ENCODE data around the gene FKBP15.
"Not testable (repeated sequence)": the region's sequence is repeated elsewhere in the genome, so short reads cannot be mapped to it uniquely, and the experiment has no call there.

The FKBP15 gene, protein sequence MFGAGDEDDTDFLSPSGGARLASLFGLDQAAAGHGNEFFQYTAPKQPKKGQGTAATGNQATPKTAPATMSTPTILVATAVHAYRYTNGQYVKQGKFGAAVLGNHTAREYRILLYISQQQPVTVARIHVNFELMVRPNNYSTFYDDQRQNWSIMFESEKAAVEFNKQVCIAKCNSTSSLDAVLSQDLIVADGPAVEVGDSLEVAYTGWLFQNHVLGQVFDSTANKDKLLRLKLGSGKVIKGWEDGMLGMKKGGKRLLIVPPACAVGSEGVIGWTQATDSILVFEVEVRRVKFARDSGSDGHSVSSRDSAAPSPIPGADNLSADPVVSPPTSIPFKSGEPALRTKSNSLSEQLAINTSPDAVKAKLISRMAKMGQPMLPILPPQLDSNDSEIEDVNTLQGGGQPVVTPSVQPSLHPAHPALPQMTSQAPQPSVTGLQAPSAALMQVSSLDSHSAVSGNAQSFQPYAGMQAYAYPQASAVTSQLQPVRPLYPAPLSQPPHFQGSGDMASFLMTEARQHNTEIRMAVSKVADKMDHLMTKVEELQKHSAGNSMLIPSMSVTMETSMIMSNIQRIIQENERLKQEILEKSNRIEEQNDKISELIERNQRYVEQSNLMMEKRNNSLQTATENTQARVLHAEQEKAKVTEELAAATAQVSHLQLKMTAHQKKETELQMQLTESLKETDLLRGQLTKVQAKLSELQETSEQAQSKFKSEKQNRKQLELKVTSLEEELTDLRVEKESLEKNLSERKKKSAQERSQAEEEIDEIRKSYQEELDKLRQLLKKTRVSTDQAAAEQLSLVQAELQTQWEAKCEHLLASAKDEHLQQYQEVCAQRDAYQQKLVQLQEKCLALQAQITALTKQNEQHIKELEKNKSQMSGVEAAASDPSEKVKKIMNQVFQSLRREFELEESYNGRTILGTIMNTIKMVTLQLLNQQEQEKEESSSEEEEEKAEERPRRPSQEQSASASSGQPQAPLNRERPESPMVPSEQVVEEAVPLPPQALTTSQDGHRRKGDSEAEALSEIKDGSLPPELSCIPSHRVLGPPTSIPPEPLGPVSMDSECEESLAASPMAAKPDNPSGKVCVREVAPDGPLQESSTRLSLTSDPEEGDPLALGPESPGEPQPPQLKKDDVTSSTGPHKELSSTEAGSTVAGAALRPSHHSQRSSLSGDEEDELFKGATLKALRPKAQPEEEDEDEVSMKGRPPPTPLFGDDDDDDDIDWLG

DNA sequence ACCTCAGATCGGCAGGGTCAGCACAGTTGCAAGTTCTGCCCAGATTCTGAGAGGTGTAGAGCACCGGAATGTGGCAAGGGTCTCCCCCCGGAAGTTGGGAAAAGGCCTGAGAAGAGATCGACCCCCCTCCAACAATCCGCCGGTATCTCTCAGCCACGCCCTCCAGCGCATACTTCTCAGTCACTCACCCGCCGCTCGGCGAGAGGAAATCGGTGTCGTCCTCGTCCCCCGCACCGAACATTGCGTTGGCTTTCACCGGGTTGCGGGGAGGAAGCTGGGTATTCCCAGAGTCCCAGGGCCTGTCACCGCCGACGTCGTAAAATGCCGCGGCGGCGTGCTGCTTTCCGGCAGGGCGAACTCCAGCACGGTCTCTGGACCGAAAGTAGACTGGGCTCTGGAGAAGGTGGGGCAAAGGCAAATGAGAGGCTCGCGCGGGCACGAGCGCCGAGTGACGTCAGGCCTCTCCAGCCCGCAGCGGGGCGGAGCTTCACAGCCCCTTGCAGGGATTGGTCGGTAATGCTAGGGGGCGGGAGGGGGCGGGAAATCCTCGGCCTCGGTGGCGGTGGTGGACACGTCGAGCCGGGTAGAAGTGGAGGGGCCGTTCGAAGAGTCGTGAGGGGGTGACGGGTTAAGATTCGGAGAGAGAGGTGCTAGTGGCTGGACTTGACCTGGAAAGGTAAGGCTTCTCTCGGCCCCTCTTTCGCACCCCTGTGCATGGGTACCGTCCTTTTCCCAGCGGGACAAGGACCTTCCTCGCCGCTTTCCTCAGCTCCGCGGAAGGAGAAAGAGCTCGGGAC, at the start of gene FKBP15, which contains the start of gene SLC31A1:
Gene FKBP15, minus strand, starts transcription at position 275 of the 797 bp plus-strand sequence. Its CDS starts 34 bp downstream, at position 241.
Gene SLC31A1, plus strand, starts transcription at position 542 of the 797 bp plus-strand sequence. CDS start 34,605 bp downstream, outside the sequence.
- DNase-seq: peak; percentile 98

- no peak for DNase-seq
These were observed 48.8 kb upstream of the FKBP15 start for GRCh38 chr9:113269871-113270270.

DNA sequence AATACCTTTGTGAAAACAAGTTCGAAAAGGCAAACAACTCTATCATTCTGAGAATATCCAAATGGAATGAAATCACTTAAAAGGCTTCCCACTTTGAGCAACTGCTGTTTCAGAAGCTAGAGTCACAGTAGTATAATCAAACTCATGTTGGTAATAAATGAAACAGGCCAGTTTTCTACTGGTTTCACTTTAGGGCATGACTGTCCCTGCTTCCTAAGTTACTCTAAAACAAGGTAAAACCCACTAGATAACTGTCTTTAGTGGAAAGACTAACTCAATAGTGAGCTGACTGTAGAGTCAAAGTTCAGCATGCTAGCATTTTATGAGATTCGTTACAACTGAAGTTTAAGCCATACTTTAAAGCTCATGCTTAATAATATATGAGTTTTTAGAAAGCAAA, 48.3 kb upstream of the FKBP15 start:
- no peak for DNase-seq

DNA sequence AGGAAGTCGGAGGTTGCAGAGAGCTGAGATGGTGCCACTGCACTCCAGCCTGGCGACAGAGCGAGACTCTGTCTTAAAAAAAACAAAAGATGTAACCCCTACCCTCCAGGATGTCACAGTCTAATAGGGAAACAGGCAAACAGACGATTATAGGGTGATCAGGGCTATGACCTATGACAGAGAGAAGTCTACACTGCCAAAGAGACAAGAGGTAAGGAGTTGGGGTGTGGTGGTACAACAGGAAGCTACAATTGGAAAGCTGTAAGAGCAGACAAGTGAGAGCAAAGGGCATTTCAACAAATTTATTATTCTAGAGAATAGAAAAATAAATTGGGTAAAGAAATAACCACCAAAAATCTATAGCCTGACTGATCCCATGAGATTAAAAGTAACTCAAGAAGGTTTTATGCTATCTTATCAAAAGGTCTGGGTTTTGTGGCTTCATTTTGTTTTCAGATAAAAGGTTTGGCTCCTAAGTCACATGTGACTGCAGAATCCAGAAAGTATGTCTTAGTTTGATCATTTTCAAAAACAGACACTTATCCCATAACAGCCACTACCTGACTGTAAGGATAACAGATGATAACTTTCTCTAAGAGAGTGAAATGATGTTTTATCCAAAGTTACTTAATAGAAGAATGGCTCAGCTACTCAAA, 47.0 kb upstream of the FKBP15 start:
- DNase-seq: no peak

DNA sequence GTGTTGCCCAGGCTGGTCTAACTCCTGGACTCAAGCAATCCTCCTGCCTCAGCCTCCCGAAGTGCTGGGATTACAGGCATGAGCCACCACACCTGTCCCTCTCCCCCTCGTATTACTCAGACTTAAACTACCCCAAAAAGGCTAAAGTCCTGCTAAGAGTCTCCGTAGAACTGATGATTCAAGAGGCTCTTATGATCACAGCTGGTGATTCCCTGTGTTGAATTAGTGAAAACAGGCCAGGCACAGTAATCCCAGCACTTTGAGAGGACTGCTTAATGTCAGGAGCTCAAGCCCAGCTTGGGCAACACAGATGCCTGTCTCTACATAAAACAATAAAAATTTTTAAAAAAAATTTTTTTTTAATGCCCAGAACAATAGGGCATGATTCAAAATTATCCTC, 45.1 kb upstream of the FKBP15 start:
- DNase-seq: no peak

- DNase-seq: no peak
These were observed 41.0 kb upstream of the FKBP15 start for GRCh38 chr9:113261917-113262671.

GRCh38 chr9:113258282-113258681, 37.2 kb upstream of the FKBP15 start:
- DNase-seq: no peak

DNA sequence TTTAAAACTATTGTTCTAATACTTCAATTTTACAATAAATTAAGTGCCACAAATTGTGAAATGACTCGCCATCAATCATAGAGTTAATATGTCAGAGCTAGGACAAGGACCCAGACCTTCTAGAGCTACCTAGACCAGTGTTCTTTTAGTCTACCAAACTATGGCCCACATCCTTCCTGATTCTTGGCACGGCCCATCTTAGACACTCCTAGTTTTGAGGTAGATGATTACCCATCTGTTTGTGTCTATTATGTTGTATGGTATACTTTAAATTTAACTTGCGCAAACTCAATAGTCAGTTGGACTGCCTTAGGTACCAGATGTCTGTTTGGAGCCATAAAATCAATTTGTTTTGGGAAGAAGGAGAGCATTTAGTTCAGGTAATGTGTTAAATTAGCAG, 36.8 kb upstream of the FKBP15 start:
- no peak for DNase-seq

DNA sequence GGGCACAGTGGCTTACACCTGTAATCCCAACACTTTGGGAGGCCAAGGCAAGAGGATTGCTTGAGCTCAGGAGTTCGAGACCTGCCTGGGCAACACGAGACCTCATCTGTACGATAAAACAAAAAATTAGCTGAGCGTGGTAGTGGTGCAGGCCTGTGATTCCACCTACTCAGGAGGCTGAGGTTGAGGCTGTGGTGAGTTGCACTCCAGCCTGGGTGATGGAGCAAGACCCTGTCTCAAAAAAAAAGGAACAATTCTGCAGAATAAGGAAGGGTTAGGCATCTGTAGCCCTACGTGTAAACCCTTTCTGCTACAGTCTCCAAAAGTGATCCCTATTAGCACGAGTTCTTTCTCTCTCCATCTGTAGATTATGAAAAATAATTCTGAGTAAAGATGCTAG, 34.4 kb upstream of the FKBP15 start:
- no peak for DNase-seq

GRCh38 chr9:113254991-113255390, 33.9 kb upstream of the FKBP15 start:
- no peak for DNase-seq

GRCh38 chr9:113250807-113251206, 29.7 kb upstream of the FKBP15 start:
- no peak for DNase-seq

DNA sequence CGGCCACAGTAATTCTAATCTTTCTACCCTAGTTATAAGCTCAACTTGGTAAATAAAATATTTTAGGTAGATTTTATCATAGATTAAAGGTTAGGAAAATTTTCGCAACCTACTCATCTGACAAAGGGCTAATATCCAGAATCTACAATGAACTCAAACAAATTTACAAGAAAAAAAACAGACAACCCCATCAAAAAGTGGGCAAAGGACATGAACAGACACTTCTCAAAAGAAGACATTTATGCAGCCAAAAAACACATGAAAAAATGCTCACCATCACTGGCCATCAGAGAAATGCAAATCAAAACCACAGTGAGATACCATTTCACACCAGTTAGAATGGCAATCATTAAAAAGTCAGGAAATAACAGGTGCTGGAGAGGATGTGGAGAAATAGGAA, 28.6 kb upstream of the FKBP15 start:
- DNase-seq: not testable (repeated sequence)

DNA sequence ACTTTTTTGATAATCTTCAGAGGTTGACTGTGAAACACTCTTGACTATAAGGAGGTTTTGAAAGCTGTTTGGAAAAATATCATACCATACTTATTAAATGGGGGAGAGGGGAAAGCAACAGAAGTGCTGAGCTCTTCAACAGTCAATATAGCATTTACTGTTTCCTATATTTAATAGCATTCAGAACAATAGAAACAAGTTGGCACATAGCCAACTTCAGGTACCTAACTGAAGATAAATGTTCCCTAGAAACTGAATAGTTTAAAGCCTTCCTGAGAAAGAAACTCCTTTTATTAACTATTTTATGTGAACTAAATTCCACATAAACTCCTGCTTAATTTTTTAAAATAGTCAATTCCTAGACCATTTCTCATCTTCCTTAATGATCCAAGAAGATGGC, 26.6 kb upstream of the FKBP15 start:
- DNase-seq: no peak

DNA sequence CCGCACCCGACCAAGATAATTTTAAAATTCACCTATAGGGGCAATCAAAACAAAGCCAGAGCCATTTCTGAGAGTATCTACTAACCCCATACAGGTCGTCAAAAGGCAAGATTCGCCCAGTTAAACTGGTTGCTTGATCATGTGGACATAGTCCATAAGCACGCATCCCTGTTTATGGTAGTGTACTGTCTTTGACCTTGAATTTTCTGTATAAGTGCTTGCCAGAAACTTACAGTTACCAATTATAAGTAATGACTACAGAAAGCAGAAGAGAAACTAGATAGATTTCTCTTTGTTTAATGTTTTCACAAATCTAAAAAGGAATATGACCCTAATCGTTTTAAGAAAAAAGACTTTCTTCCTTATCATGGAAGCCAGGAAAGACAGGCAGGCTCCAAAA, 25.9 kb upstream of the FKBP15 start:
- DNase-seq: no peak

GRCh38 chr9:113245894-113246293, 24.8 kb upstream of the FKBP15 start:
- no peak for DNase-seq

GRCh38 chr9:113244556-113244955, 23.5 kb upstream of the FKBP15 start:
- no peak for DNase-seq

DNA sequence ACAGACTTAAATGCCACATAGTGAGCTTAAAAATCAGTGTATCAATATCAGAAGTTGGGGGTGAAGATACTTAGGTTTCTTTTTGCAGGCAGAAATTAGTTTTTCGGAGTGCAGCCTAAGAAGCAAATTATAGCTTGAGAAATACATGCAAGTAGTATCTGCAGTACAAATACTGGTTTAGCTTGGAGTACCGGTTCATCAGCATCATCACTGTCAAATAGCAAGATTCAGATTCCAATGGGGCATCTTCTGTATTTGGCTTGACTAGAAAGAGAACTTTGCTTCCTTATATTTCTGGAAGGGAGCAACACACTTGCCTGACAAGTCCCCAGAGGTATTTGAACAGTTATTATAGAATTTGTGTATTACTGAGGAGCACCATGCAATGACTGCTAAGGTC, 20.1 kb upstream of the FKBP15 start:
- no peak for DNase-seq

GRCh38 chr9:113238859-113239232, 17.8 kb upstream of the FKBP15 start:
- no peak for DNase-seq

DNA sequence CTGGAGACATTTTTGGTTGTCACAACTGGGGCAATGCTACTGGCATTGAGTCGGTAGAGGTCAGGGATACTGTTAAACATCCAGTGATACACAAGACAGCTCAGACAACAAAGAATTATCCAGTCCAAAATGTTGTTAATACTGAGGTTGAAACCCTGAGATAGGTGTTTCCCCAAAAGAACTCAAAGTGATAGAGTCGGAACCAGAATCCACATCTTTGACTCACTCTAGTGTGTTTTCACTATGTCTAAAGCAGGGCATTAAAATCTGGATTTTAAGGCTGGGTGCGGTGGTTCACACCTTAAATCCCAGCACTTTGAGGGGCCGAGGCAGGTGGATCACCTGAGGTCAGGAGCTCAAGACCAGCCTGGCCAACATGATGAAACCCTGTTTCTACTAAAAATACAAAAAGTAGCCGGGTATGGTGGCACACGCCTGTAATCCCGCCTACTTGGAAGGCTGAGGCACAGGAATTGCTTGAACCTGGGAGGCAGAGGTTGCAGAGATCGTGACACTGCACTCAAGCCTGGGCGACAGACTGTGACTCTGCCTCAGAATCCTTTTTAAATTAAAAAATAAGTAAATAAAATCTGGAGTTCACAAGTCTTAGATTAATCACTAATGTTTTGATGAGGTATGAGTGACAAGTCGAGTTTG, 17.3 kb upstream of the FKBP15 start:
- DNase-seq: no peak

- no peak for DNase-seq
These were observed 15.9 kb upstream of the FKBP15 start for GRCh38 chr9:113237026-113237425.
